Activated CD4-positive, alpha-beta T cell treated with anti-CD3 and anti-CD28 coated beads, Interleukin-2, amount 10 ng/mL, durations not matched to agents 7 days and 5 days (primary cell): ENCODE measurements around the gene EBF3. TPM values are rescaled to one million over a fixed set of nuclear protein-coding genes. Genes with fewer than 3 reads are reported as not detected.

Experiments
- CTCF ChIA-PET: fragments of 350-600 bp; sonication (Branson Sonifier 250); formaldehyde crosslinking; loops from one replicate; lab custom pipeline; 2021; ENCODE audit warnings: antibody characterized with exemption; lab: Charles Lee
- POLR2A ChIA-PET: fragments of 350-600 bp; sonication (Branson Sonifier 250); formaldehyde crosslinking; loops from one replicate; lab custom pipeline; 2021; ENCODE audit warnings: antibody characterized with exemption; lab: Charles Lee
- DNase-seq: peaks from one replicate; pipeline ENCODE4 v3.0.0-alpha.2; 2020
- H3K27ac Mint-ChIP-seq: one replicate; pipeline ENCODE4 v1.8.0; 2021; ENCODE audit warnings: mild to moderate bottlenecking, moderate library complexity, mixed read lengths
- H3K27me3 Mint-ChIP-seq: one replicate; pipeline ENCODE4 v1.8.0; 2021; ENCODE audit warnings: mixed read lengths
- H3K36me3 Mint-ChIP-seq: one replicate; pipeline ENCODE4 v1.8.0; 2021; ENCODE audit warnings: low read depth, mixed read lengths
- H3K4me1 Mint-ChIP-seq: one replicate; pipeline ENCODE4 v1.8.0; 2021; ENCODE audit warnings: mixed read lengths
- H3K4me3 Mint-ChIP-seq: one replicate; pipeline ENCODE4 v1.8.0; 2021; ENCODE audit warnings: mild to moderate bottlenecking, moderate library complexity, mixed read lengths
- H3K9me3 Mint-ChIP-seq: one replicate; pipeline ENCODE4 v1.8.0; 2021; ENCODE audit warnings: mixed read lengths
- microRNA-seq: library from miRNA; unstranded; fragments of <30 nt; microRNA quantifications from one replicate; pipeline ENCODE4 v1.2.0, GENCODE V29; 2021; ENCODE audit warnings: borderline microRNAs expressed, borderline replicate concordance
- total RNA-seq, 2 experiments: library from RNA; stranded (reverse); gene quantifications; one replicate each; pipeline ENCODE4 v1.2.3, GENCODE V29; 2021

EBF3 gene
- total RNA-seq, 2 experiments from 2014 or later = not detected

DNA sequence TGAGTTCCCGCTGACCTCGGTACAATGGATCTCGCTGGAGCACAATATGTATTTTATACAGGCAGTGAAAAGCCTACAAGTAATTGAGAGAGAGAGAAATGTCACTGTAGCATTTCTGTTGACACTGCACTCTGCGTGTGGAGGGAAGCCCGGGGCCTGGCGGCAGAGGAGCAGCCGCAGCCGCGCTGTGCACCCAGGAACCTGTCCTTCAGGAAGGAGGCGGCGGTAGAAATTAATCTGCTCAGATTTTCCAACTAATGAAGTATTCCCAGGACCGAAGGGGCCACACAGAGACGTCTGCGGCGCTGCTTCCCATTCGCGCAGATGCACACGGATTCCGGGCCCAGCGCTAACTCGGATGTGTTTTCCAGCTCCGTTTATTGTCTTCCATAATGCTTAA, 170.1 kb downstream of the EBF3 start:
- no peak for DNase-seq
- Mint-ChIP-seq H3K4me1 (no peaks in the 10 kb centered on the region), H3K4me3 (no peak overlapping the region), H3K27ac (no peak overlapping the region), H3K27me3 (no peaks in the 10 kb centered on the region), H3K9me3 (peaks cover 33% of the 10 kb centered on the region), H3K36me3 (no peaks in the 10 kb centered on the region)
- ChIA-PET CTCF (no interaction called here), POLR2A (no interaction called here)

DNA sequence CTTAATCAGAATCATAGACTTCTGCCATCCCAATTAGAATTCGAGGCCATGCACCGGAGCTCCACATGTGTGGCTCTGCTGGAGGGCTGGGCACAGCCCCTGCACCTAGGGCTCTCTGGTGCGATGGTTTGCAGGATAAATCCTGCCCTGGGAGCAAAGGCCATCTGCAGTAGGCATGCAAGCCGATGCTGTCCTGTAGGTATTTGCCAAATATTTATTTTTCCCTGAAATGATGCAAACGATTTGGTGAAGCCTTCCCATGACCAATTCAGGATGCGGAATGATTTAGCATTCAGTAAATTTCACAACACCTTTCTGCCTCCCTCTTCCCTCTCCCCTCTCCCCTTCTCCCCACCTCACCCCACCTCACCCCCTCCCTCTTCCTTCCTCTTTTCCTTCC, 170.6 kb downstream of the EBF3 start:
- CTCF ChIA-PET = no interaction called here

DNA sequence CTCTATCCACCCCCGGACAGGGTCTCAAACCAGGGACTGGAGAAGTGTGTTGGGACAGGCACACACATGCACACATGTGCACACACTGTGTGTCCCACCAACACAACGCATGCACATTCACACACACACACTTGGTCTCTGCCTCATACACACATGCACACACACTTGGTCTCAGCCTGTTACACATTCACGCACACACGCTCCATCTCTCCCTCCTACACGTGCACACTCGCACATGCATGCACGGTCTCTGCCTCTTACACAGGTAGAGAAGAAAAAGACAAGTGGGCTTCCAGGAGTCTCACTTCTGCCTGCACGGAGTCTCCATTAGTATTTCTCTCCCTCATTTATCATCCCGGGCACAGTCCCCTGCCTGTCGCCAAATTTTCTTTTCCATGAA, 171.2 kb downstream of the EBF3 start:
- CTCF ChIA-PET = no interaction called here
- no peak overlapping the region for H3K4me3 Mint-ChIP-seq

More for the DNA sequence above, 170.6 kb downstream of the EBF3 start:
- Mint-ChIP-seq H3K4me3 (no peak overlapping the region), H3K9me3 (peaks cover 32% of the 10 kb centered on the region), H3K27ac (no peak overlapping the region), H3K36me3 (no peaks in the 10 kb centered on the region), H3K4me1 (no peaks in the 10 kb centered on the region), H3K27me3 (no peaks in the 10 kb centered on the region)
- POLR2A ChIA-PET = no interaction called here
- no peak for DNase-seq

DNA sequence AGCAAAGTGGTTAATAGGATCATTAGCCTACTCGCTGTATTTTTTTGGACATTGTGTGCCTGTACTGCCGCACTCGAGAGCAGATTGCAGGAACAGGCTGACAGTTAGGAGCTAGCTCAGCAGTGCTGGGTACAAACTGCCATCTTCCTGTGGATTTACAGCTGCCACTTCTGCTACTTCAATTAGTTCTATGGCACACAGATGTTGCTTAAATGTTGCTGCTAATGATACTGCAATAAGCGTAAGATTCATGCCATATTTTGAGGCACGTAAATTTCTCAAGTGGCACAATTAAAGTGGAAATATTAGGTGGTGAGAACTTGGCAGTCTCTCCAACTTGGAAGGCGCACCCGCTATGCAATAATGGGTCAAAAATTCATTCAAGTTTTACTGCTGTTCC, 171.9 kb downstream of the EBF3 start:
- Mint-ChIP-seq H3K36me3 (no peaks in the 10 kb centered on the region), H3K27me3 (no peaks in the 10 kb centered on the region), H3K27ac (no peak overlapping the region), H3K4me1 (no peaks in the 10 kb centered on the region), H3K9me3 (peaks cover 33% of the 10 kb centered on the region), H3K4me3 (no peak overlapping the region)
- DNase-seq = no peak
- POLR2A ChIA-PET = no interaction called here
- CTCF ChIA-PET = no interaction called here

More for the DNA sequence above, 171.2 kb downstream of the EBF3 start:
- no peaks in the 10 kb centered on the region for H3K36me3 Mint-ChIP-seq
- peaks cover 28% of the 10 kb centered on the region for H3K9me3 Mint-ChIP-seq
- H3K27me3 Mint-ChIP-seq = no peaks in the 10 kb centered on the region
- no peak for DNase-seq
- no peaks in the 10 kb centered on the region for H3K4me1 Mint-ChIP-seq
- H3K27ac Mint-ChIP-seq = no peak overlapping the region
- POLR2A ChIA-PET = no interaction called here

DNA sequence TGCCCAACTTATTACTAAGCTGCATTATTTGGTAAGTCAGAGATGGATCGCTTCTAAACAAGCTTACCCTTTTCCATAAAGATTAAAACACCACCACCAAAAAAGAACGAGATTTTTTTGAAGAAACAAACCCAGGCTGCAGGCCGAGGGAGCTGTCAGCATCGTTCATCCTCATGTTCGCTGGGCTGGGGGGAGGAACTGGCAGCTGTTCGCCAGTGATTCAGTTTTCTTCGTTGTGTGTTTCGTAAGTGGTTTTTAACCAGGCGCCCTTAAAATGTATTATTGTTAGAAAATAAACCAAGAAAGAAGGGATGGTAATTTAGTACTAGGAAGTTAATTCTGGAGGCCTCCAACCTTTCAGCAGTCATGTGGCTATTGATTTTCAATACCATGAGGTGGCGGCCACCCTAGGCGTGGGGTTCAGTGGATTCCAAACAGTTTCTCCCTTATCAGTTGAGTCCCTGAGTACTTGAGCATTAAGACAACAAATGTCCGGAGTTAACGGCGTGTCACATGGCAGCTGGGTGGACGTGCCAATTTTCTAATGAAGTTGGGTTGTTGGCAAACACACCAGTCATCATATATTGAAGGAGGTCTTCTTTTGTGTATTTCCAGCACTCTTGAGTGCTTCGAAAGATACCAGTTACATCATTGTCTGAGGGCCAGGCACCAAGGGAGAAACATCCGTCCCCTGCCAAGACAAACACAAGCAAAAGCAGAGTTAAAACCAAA, 173.2 kb downstream of the EBF3 start:
- no peaks in the 10 kb centered on the region for H3K4me1 Mint-ChIP-seq
- no peaks in the 10 kb centered on the region for H3K36me3 Mint-ChIP-seq
- ChIA-PET POLR2A (no interaction called here), CTCF (no interaction called here)
- peaks cover 29% of the 10 kb centered on the region for H3K9me3 Mint-ChIP-seq
- DNase-seq = no peak
- H3K27ac Mint-ChIP-seq = no peak overlapping the region
- no peak overlapping the region for H3K4me3 Mint-ChIP-seq
- no peaks in the 10 kb centered on the region for H3K27me3 Mint-ChIP-seq

DNA sequence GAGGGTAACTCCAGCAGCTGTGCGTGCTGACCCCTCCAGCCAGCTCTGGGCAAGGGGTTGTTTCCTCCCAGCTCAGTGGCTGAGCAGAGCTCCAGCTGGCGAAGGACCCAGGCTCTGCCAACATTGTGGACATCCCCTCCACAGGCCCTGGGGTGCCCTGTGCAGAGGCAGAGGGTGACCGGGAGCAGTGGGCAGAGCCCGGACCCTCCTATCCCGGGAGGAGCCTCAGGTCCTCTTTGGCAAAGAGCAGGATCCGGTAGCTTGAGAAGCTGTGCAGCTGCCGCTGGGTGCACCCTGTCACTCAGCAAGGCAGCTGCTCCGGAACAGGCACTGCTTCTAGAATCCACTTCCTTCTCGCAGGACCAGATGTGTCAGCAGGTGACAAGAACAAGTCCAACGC, 175.9 kb downstream of the EBF3 start:
- DNase-seq = no peak
- POLR2A ChIA-PET = no interaction called here
- Mint-ChIP-seq H3K36me3 (no peaks in the 10 kb centered on the region), H3K4me1 (no peaks in the 10 kb centered on the region), H3K9me3 (peaks cover 33% of the 10 kb centered on the region), H3K27ac (no peak overlapping the region), H3K4me3 (no peak overlapping the region), H3K27me3 (no peaks in the 10 kb centered on the region)
- CTCF ChIA-PET = no interaction called here

DNA sequence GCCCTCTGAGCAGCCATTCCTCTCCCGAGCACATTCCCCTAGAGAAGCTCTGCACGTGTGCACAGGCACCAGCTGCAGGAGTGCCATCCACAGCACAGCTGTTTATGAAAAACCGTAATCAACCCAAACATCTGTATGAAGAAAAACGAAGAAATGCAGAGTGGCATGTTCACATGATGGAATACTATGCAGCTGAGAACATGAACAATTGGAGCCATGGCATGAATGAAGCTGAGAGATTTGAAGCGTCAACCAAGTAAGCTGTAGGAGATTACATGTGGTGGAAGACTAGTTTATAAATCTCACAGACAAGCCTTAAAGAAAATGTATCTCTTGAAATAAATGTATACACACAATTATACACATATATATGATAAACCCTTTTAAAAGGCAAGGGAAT, 176.5 kb downstream of the EBF3 start:
- Mint-ChIP-seq H3K4me3 (no peak overlapping the region), H3K4me1 (no peaks in the 10 kb centered on the region), H3K36me3 (no peaks in the 10 kb centered on the region), H3K9me3 (peaks cover 28% of the 10 kb centered on the region), H3K27ac (no peak overlapping the region), H3K27me3 (no peaks in the 10 kb centered on the region)
- DNase-seq = no peak
- ChIA-PET CTCF (no interaction called here), POLR2A (no interaction called here)

DNA sequence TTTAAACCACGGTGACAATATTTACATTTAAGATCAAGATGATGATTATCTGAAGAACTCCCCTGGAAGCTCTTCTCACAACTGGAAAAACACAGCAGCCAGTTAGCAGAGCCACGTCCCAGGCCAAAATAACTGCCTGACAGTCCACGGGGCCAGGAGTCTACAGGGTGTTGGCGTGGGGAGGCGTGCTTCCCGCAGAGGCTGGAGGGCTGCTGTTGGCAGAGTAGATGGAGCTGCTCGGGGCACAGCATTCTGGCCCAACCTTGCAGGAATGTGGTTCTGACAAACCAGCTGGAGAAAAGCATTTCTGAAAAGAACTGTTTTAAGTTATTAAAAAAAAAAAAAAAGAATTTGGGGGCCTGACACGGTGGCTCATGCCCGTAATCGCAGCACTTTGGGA, 177.9 kb downstream of the EBF3 start:
- POLR2A ChIA-PET = no interaction called here
- no peak for DNase-seq
- CTCF ChIA-PET = no interaction called here
- no peaks in the 10 kb centered on the region for H3K4me1 Mint-ChIP-seq
- H3K4me3 Mint-ChIP-seq = no peak overlapping the region
- no peaks in the 10 kb centered on the region for H3K36me3 Mint-ChIP-seq
- H3K9me3 Mint-ChIP-seq = peaks cover 27% of the 10 kb centered on the region
- H3K27me3 Mint-ChIP-seq = no peaks in the 10 kb centered on the region
- no peak overlapping the region for H3K27ac Mint-ChIP-seq

DNA sequence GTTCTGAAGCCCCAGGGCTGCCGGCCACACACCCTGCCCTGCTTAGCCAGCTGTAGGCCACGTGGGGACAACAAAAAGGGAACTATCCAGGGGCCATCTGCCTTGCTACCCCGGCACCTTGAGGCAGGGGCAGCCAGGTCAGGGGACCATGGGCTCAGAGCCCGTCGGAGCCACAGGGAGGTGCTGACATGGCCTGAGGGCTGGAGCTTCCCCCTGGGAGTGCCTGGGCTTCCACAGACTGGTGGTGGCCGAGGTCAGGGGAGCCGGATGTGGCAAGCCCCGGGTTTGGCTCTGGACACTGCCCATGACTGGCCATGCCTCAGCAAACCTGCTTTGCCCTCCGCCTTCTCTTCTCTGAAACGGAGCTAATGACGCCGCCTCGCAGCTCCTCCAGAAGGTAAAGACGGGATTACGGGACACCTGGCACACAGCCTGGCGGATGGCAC, 178.5 kb downstream of the EBF3 start:
- Mint-ChIP-seq H3K4me1 (no peaks in the 10 kb centered on the region), H3K27me3 (no peaks in the 10 kb centered on the region), H3K9me3 (peaks cover 24% of the 10 kb centered on the region), H3K4me3 (no peak overlapping the region), H3K36me3 (no peaks in the 10 kb centered on the region), H3K27ac (no peak overlapping the region)
- ChIA-PET CTCF (no interaction called here), POLR2A (no interaction called here)
- DNase-seq = no peak

Small RNA genes within 50 kb of the gene (microRNA-seq; reads per million reads assigned to microRNA genes)
- gene MIR4297 = not detected

Other genes with a start within 250 kb of the EBF3 start
- gene C10orf143, start 146.6 kb upstream of the EBF3 start, total RNA-seq = 1 to 10 TPM; 5.5 to 5.8 TPM
- 10 to 100 TPM; 78.7 to 90.1 TPM for gene GLRX3, start 172.1 kb upstream of the EBF3 start, total RNA-seq